HCT116 (cell line): ENCODE results near the gene CSTPP1. TPM values are rescaled to one million over a fixed set of nuclear protein-coding genes. Genes with fewer than 3 reads are reported as not detected.

ENCODE experiments used
- ATAC-seq: fragments of 200-7000 bp; cut with Tn5 transposase; 2 replicates; pipeline ENCODE4 v1.9.1; 2020; ENCODE audit warnings: mild to moderate bottlenecking, moderate library complexity
- BruUV-seq: library from RNA; stranded (reverse); fragments of 400-500 nt; replicated peaks from 2 replicates; lab custom pipeline; 2021; lab: Mats Ljungman, UMichigan
- CTCF ChIA-PET: fragments of 300-600 bp; sonication (Branson Sonifier 250); formaldehyde crosslinking; loops from one replicate; lab custom pipeline; 2021; ENCODE audit warnings: antibody characterized with exemption; lab: Charles Lee
- POLR2A ChIA-PET: fragments of 300-600, 350-600 bp; sonication (Branson Sonifier 250); formaldehyde crosslinking; loops from one replicate; lab custom pipeline; 2021; ENCODE audit warnings: antibody characterized with exemption; lab: Charles Lee
- RAD21 ChIA-PET, 2 experiments: fragments of 300-600 bp; sonication (Branson Sonifier 250); formaldehyde crosslinking; loops; one replicate each; lab custom pipeline; 2023; ENCODE audit warnings: low total read pairs in 2 of 2; ENCODE audit not compliant: uncharacterized antibody in 2 of 2, unreplicated experiment in 2 of 2, low non-redundant PET in 1 of 2; lab: Charles Lee
- DNase-seq: peaks from one replicate; pipeline ENCODE4 v3.0.0-alpha.2; 2010; ENCODE audit warnings: low read depth, low spot score
- H2AFZ ChIP-seq: fragments of 200-600 bp; shearing (Covaris generic), sonication (generic); 2 replicates; pipeline ENCODE4 v1.6.1; 2017; ENCODE audit warnings: low read depth, mixed run types, mixed read lengths, antibody characterized with exemption, low read length; ENCODE audit not compliant: poor library complexity, severe bottlenecking
- H3K27ac ChIP-seq: 2 replicates; pipeline ENCODE4 v1.5.1; 2012; ENCODE audit warnings: low read depth, low read length
- H3K27me3 ChIP-seq: fragments of 200-600 bp; sonication (generic); 2 replicates; pipeline ENCODE4 v1.6.1; 2016; ENCODE audit warnings: mixed run types, low read length, mixed read lengths; ENCODE audit not compliant: insufficient read depth
- H3K36me3 ChIP-seq, 2 experiments: fragments of 200-500 bp in 1 of 2; fragments of 200-600 bp in 1 of 2; sonication (Bioruptor generic) in 1 of 2; sonication (generic) in 1 of 2; 2 replicates each; pipeline versions ENCODE4 v1.5.1 to v1.6.1; 2014 to 2016; ENCODE audit warnings: low read length in 2 of 2, inconsistent platforms in 1 of 2, mixed read lengths in 1 of 2, mixed run types in 1 of 2; ENCODE audit not compliant: insufficient read depth in 2 of 2, control insufficient read depth in 1 of 2
- H3K4me1 ChIP-seq, 2 experiments: fragments of 200-600 bp in 1 of 2; sonication (generic) in 1 of 2; 2 replicates each; pipeline versions ENCODE4 v1.5.1 to v1.6.1; 2012 to 2017; ENCODE audit warnings: low read length in 2 of 2, inconsistent platforms in 1 of 2, mild to moderate bottlenecking in 1 of 2, mixed read lengths in 1 of 2, mixed run types in 1 of 2, moderate library complexity in 1 of 2; ENCODE audit not compliant: insufficient read depth in 2 of 2, control insufficient read depth in 1 of 2
- H3K4me2 ChIP-seq: fragments of 200-600 bp; sonication (generic); 2 replicates; pipeline ENCODE4 v1.6.1; 2017; ENCODE audit warnings: mixed run types, low read length, mixed read lengths
- H3K4me3 ChIP-seq, 2 experiments: fragments of 200-600 bp in 1 of 2; sonication (generic) in 1 of 2; replicated peaks in 1 of 2; 2 replicates each; pipeline ENCODE4 v1.5.1; 2011 to 2016; ENCODE audit warnings: low read length in 2 of 2, control low read depth in 1 of 2, low read depth in 1 of 2, mild to moderate bottlenecking in 1 of 2, mixed read lengths in 1 of 2, mixed run types in 1 of 2
- H3K79me2 ChIP-seq: fragments of 200-600 bp; sonication (generic); 2 replicates; pipeline ENCODE4 v1.6.1; 2017; ENCODE audit warnings: mild to moderate bottlenecking, mixed run types, low read length, moderate library complexity, mixed read lengths; ENCODE audit not compliant: insufficient read depth
- H3K9ac ChIP-seq: fragments of 200-600 bp; sonication (generic); 2 replicates; pipeline ENCODE4 v1.6.1; 2016; ENCODE audit warnings: low read length, mixed read lengths
- H3K9me2 ChIP-seq: fragments of 200-600 bp; sonication (generic), shearing (Covaris generic); 2 replicates; pipeline ENCODE4 v1.6.1; 2017; ENCODE audit warnings: mixed run types, mild to moderate bottlenecking, moderate library complexity; ENCODE audit not compliant: insufficient read depth
- H3K9me3 ChIP-seq, 2 experiments: fragments of 200-500 bp in 1 of 2; fragments of 200-600 bp in 1 of 2; sonication (Bioruptor generic) in 1 of 2; sonication (generic) in 1 of 2; 2 replicates each; pipeline ENCODE4 v1.6.1; 2014 to 2017; ENCODE audit warnings: low read length in 2 of 2, mixed read lengths in 2 of 2, inconsistent platforms in 1 of 2, low read depth in 1 of 2, mild to moderate bottlenecking in 1 of 2, mixed run types in 1 of 2, moderate library complexity in 1 of 2; ENCODE audit not compliant: control insufficient read depth in 1 of 2, insufficient read depth in 1 of 2
- H4K20me1 ChIP-seq: fragments of 200-600 bp; sonication (generic), shearing (Covaris generic); 2 replicates; pipeline ENCODE4 v1.6.1; 2017; ENCODE audit warnings: mixed run types, mild to moderate bottlenecking, moderate library complexity; ENCODE audit not compliant: insufficient read depth
- ATF3 ChIP-seq: IDR thresholded peaks from 2 replicates; pipeline ENCODE4 v1.6.1; 2012
- CBX3 ChIP-seq: IDR thresholded peaks from 2 replicates; pipeline ENCODE4 v1.6.1; 2012; ENCODE audit warnings: low read depth
- CEBPB ChIP-seq: IDR thresholded peaks from 2 replicates; pipeline ENCODE4 v1.6.1; 2012; ENCODE audit warnings: low read depth
- EGR1 ChIP-seq: IDR thresholded peaks from 2 replicates; pipeline ENCODE4 v1.6.1; 2012; ENCODE audit warnings: low read depth
- ELF1 ChIP-seq: IDR thresholded peaks from 2 replicates; pipeline ENCODE4 v1.6.1; 2012; ENCODE audit warnings: low read depth, borderline replicate concordance
- EZH2phosphoT487 ChIP-seq: fragments of 200-600 bp; IDR thresholded peaks from 2 replicates; pipeline ENCODE4 v1.6.1; 2018; ENCODE audit warnings: antibody characterized with exemption, borderline replicate concordance
- POLR2A ChIP-seq: IDR thresholded peaks from 2 replicates; pipeline ENCODE4 v1.7.0; 2011; ENCODE audit warnings: borderline replicate concordance; ENCODE audit not compliant: insufficient read depth, insufficient read length; ENCODE audit errors: extremely low read depth
- POLR2AphosphoS5 ChIP-seq: IDR thresholded peaks from 2 replicates; pipeline ENCODE4 v1.6.1; 2011; ENCODE audit warnings: mild to moderate bottlenecking, low read depth, low read length, moderate library complexity
- RAD21 ChIP-seq: IDR thresholded peaks from 2 replicates; pipeline ENCODE4 v1.6.1; 2012; ENCODE audit warnings: low read depth, mild to moderate bottlenecking
- REST ChIP-seq: IDR thresholded peaks from 2 replicates; pipeline ENCODE4 v1.6.1; 2012; ENCODE audit warnings: low read depth
- SIN3A ChIP-seq: IDR thresholded peaks from 2 replicates; pipeline ENCODE4 v1.6.1; 2012; ENCODE audit warnings: low read depth
- SP1 ChIP-seq: IDR thresholded peaks from 2 replicates; pipeline ENCODE4 v1.6.1; 2012; ENCODE audit warnings: low read depth
- SRF ChIP-seq: IDR thresholded peaks from 2 replicates; pipeline ENCODE4 v1.6.1; 2012; ENCODE audit warnings: low read depth
- YY1 ChIP-seq: IDR thresholded peaks from 2 replicates; pipeline ENCODE4 v1.6.1; 2011; ENCODE audit warnings: low read length, low read depth, moderate library complexity, mild to moderate bottlenecking; ENCODE audit not compliant: insufficient replicate concordance; ENCODE audit errors: extremely low read depth
- ZFX ChIP-seq: fragments of 450-650 bp; IDR thresholded peaks from 2 replicates; pipeline ENCODE4 v1.6.1; 2017
- ZNF274 ChIP-seq: fragments of 200-500 bp; sonication (Bioruptor generic); IDR thresholded peaks from 2 replicates; pipeline ENCODE4 v1.6.1; 2014; ENCODE audit warnings: mild to moderate bottlenecking, low read depth, low read length, inconsistent platforms
- intact Hi-C: fragments of 100-400 bp; cut with micrococcal nuclease; formaldehyde crosslinking; loops from 2 replicates; pipeline ENCODE4 v1.10.0; 2022
- total RNA-seq: library from RNA; stranded (reverse); gene quantifications from one replicate; pipeline ENCODE4 v1.2.1, GENCODE V29; 2021; ENCODE audit not compliant: unreplicated experiment
- TF ChIP-seq, protein P1 (sequence below), 3 experiments: fragments of 200-600 bp in 1 of 3; sonication (generic) in 1 of 3; IDR thresholded peaks in 2 of 3; conservative IDR thresholded peaks in 1 of 3; 2 replicates each; pipeline ENCODE4 v1.5.1; 2012 to 2017; ENCODE audit warnings: low read depth in 2 of 3, low read length in 2 of 3, antibody characterized with exemption in 1 of 3, borderline replicate concordance in 1 of 3, control low read depth in 1 of 3, mild to moderate bottlenecking in 1 of 3, mixed read lengths in 1 of 3, mixed run types in 1 of 3, moderate library complexity in 1 of 3; ENCODE audit not compliant: insufficient read depth in 1 of 3

The CSTPP1 gene
- total RNA-seq, 1 experiment from 2014 or later = 24.7 TPM

GRCh38 chr11:47005441-47005840, 68.9 kb downstream of the CSTPP1 start:
- Histone ChIP-seq H3K36me3 (no peaks in the 10 kb centered on the region), H3K79me2 (no peaks in the 10 kb centered on the region), H3K9me3 (no peaks in the 10 kb centered on the region), H4K20me1 (no peaks in the 10 kb centered on the region), H2AFZ (no peak overlapping the region), H3K4me3 (no peak overlapping the region), H3K27ac (no peak overlapping the region), H3K4me2 (no peak overlapping the region), H3K9me2 (no peaks in the 10 kb centered on the region), H3K4me1 (no peaks in the 10 kb centered on the region), H3K27me3 (no peaks in the 10 kb centered on the region), H3K9ac (no peak overlapping the region)
- ATAC-seq (no peak), DNase-seq (no peak)
- CTCF ChIA-PET = interaction anchor here (1.4 kb wide), 1 partner anchor 15 kb away, joined by 4 read pairs; no protein-coding TSS in a partner anchor
- POLR2A ChIA-PET = no interaction called here
- intact Hi-C loops = no loop called here
- TF ChIP-seq SP1 = no peak
- no peak for TF ChIP-seq EZH2phosphoT487
- TF ChIP-seq REST = no peak
- TF ChIP-seq ATF3 = no peak
- no peak for TF ChIP-seq YY1
- TF ChIP-seq SRF = no peak
- no peak for TF ChIP-seq ELF1
- TF ChIP-seq POLR2A = no peak
- TF ChIP-seq EGR1 = no peak
- no peak for TF ChIP-seq ZFX
- TF ChIP-seq CBX3 = no peak
- TF ChIP-seq, protein P1, sequence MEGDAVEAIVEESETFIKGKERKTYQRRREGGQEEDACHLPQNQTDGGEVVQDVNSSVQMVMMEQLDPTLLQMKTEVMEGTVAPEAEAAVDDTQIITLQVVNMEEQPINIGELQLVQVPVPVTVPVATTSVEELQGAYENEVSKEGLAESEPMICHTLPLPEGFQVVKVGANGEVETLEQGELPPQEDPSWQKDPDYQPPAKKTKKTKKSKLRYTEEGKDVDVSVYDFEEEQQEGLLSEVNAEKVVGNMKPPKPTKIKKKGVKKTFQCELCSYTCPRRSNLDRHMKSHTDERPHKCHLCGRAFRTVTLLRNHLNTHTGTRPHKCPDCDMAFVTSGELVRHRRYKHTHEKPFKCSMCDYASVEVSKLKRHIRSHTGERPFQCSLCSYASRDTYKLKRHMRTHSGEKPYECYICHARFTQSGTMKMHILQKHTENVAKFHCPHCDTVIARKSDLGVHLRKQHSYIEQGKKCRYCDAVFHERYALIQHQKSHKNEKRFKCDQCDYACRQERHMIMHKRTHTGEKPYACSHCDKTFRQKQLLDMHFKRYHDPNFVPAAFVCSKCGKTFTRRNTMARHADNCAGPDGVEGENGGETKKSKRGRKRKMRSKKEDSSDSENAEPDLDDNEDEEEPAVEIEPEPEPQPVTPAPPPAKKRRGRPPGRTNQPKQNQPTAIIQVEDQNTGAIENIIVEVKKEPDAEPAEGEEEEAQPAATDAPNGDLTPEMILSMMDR (IDR thresholded peaks at IDR 0.05 in 2 of 3, conservative IDR thresholded peaks at IDR 0.05 in 1 of 3; ENCODE audit: borderline replicate concordance in 1 of 3, insufficient read depth in 1 of 3, low read depth in 2 of 3, low read length in 2 of 3) = no peak
- TF ChIP-seq SIN3A = no peak
- no peak for TF ChIP-seq CEBPB
- TF ChIP-seq RAD21 = no peak
- no peak for TF ChIP-seq ZNF274
- no peak for TF ChIP-seq POLR2AphosphoS5
- RAD21 ChIA-PET = no interaction called here
- no TSS peak for BruUV-seq
